NCI-H82 (cell line): ENCODE data around the gene CA12.
"Not testable (repeated sequence)": the region's sequence is repeated elsewhere in the genome, so short reads cannot be mapped to it uniquely, and the experiment has no call there.

Source experiments
- DNase-seq: peaks from one replicate; lab custom pipeline; 2025; lab: John Stamatoyannopoulos, UW

Gene CA12

GRCh38 chr15:63381301-63382204, at the start of gene CA12:
Gene CA12, minus strand, starts transcription at chr15:63381846. Its CDS starts 126 bp downstream, at chr15:63381720.
- DNase-seq, result peak; percentile 78

GRCh38 chr15:63430766-63431451, 49.3 kb upstream of the CA12 start:
- DNase-seq, result peak; percentile 6

GRCh38 chr15:63426552-63426951, 44.9 kb upstream of the CA12 start:
- DNase-seq, result no peak

- DNase-seq, result no peak
Observed at GRCh38 chr15:63425426-63425985, 43.9 kb upstream of the CA12 start.

- no peak for DNase-seq
Observed at GRCh38 chr15:63422891-63423590, 41.4 kb upstream of the CA12 start.

GRCh38 chr15:63421433-63421832, 39.8 kb upstream of the CA12 start:
- DNase-seq, result no peak

GRCh38 chr15:63420333-63420747, 38.7 kb upstream of the CA12 start:
- peak; percentile 41 for DNase-seq

- DNase-seq, result no peak
Observed at GRCh38 chr15:63418811-63419210, 37.2 kb upstream of the CA12 start.

GRCh38 chr15:63417721-63418120, 36.1 kb upstream of the CA12 start:
- no peak for DNase-seq

GRCh38 chr15:63417274-63417673, 35.6 kb upstream of the CA12 start:
- not testable (repeated sequence) for DNase-seq

GRCh38 chr15:63414474-63415120, 33.0 kb upstream of the CA12 start:
- DNase-seq, result no peak

- no peak for DNase-seq
Observed at GRCh38 chr15:63412551-63412950, 30.9 kb upstream of the CA12 start.

- DNase-seq, result no peak
Observed at GRCh38 chr15:63411866-63412265, 30.2 kb upstream of the CA12 start.

- DNase-seq, result no peak
Observed at GRCh38 chr15:63409179-63409578, 27.5 kb upstream of the CA12 start.

- DNase-seq, result no peak
Observed at GRCh38 chr15:63408524-63408923, 26.9 kb upstream of the CA12 start.

GRCh38 chr15:63407612-63408011, 26.0 kb upstream of the CA12 start:
- DNase-seq, result peak; percentile 82

- DNase-seq, result no peak
Observed at GRCh38 chr15:63405683-63406390, 24.2 kb upstream of the CA12 start.

GRCh38 chr15:63405159-63405558, 23.5 kb upstream of the CA12 start:
- DNase-seq, result no peak

- DNase-seq, result no peak
Observed at GRCh38 chr15:63403254-63403945, 21.8 kb upstream of the CA12 start.

- peak; percentile 45 for DNase-seq
Observed at GRCh38 chr15:63402498-63403253, 21.0 kb upstream of the CA12 start.
